Activated effector memory CD4-positive, alpha-beta T cell treated with Interleukin-2 at 50 U/mL for 16 hours (primary cell): ENCODE results near the gene PLAAT1.

ENCODE experiments used
- DNase-seq: peaks from one replicate; pipeline ENCODE4 v3.0.0-alpha.2; 2020

Gene PLAAT1

GRCh38 chr3:193253986-193254660, 13.1 kb downstream of the PLAAT1 start:
- no peak for DNase-seq

DNA sequence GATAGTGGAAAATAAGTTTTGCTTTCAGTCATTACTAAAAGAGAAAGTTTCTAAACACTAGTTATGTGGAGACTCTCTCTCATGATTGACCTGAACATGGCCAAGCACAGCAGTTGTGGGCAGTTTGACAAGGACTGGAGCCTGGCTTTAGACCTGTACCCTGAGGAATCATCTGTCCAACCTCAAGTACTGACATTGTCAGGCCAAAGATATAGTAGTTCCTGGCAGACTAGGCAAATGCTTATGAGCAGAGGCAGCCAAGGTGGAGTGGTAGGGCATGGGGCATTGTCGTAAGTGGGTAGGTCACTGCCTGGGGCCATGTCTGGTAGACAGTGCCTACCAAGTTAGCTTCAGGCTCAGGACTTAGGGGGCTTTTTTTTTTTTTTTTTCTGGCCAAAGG, 20.9 kb downstream of the PLAAT1 start:
- no peak for DNase-seq

GRCh38 chr3:193262707-193263106, 21.7 kb downstream of the PLAAT1 start:
- DNase-seq, result no peak

DNA sequence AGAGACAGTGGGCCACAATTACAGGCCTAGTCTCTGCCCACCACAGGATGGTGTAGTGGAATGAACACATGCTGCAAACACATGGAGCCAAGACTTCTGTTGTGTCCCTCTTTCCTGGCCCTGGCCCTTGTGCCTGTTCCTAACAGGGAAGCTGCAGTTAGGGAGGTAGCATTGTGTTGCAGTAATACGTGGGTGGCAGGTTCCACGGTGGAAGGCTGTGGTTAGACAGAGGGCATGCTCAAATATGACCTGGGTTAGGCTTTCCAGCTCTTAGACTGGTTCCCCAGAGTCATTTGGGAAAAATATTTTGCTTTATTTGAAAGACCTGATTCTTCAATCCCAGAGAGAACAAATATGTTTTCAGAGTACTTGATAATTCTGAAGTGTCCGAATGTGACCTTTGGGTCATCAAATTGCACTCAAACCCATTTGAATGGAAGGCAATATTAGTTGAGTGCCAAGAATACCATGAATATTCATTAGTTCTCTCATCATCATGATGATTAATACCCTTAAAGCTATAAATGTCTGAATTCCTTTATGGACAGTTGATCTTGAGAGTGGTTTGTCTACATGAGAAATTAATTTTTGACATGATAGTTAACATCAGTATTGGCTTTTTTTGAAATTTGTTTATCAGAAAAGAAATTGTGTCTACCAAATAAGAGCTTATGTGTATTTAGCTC, 28.5 kb downstream of the PLAAT1 start:
- DNase-seq, result no peak

DNA sequence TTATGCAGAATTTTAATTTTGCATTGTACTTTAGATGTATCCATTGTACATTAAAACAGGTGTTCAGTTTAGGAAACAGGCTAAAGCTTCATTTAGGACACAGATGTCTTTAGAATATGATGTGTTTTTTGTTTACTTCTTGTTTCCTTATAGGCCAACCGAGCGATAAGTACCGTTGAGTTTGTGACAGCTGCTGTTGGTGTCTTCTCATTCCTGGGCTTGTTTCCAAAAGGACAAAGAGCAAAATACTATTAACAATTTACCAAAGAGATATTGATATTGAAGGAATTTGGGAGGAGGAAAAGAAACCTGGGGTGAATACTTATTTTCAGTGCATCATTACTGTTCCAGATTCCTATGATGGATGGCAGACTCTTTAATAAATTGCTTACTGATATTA, 29.4 kb downstream of the PLAAT1 start:
- no peak for DNase-seq

GRCh38 chr3:193271101-193271840, 30.2 kb downstream of the PLAAT1 start:
- DNase-seq, result no peak

GRCh38 chr3:193292386-193292785, 51.4 kb downstream of the PLAAT1 start:
- no peak for DNase-seq

DNA sequence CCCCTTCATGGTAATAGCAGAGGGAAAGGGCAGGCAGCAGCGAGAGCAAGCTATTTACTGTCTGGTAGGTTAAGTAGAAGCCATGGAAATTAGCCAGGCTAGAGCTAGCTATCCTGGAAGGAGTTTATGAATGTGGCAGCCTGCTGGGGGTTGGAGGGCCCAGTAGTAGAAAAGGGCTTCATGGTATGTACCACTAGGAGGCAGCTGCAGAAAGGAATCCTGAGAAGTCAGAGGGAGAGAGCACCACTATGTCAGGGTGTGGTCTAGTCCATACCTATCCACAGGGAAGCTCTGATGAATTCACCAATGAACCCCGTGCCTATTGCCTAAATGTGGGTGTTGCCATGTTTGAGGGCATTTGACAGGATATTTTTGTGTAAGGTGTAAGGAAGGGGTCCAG, 55.0 kb downstream of the PLAAT1 start:
- no peak for DNase-seq

DNA sequence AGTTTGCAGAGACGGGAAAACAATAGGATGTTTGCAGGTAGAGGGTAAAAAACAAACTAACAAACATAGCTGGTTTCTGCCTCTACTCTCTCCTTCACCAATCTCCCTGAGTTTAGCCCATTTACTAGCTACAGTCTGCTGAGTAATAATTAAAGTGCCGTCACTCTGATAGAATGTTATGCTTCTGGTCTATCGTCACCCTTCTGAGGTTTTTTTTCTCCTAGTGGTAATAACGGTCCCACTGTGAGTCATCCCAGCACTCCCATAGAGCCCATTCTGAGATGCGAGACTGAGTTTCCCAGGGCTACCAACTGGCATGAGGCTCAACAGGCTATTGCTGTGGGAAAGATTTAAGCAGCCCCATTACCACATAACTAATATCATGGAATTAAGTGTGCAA, 56.4 kb downstream of the PLAAT1 start:
- no peak for DNase-seq

- DNase-seq, result no peak
Measured at GRCh38 chr3:193301433-193301832, 60.4 kb downstream of the PLAAT1 start.

DNA sequence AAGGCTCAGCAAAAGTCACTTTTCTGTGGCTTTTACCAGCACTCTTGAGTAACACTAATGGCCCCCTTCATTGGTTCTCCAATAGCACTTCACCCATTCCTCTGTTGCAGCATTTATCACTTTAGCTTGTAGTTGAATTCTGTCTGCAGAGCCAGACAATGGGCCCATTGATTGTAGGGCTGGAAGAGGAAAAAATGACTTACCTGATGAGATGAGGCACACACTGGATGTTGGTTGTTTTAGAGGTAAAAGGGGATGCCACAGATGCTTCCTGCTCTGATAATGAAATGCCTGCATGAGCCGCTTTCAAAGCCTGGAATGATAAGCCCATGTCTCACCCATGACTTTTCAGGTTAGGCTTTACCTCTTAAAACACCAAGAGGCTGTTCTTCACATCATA, 64.3 kb downstream of the PLAAT1 start:
- no peak for DNase-seq

- DNase-seq, result no peak
Measured at GRCh38 chr3:193310914-193311723, 70.1 kb downstream of the PLAAT1 start.

- no peak for DNase-seq
Measured at GRCh38 chr3:193313061-193313958, 72.3 kb downstream of the PLAAT1 start.

GRCh38 chr3:193314161-193314560, 73.1 kb downstream of the PLAAT1 start:
- DNase-seq, result no peak

DNA sequence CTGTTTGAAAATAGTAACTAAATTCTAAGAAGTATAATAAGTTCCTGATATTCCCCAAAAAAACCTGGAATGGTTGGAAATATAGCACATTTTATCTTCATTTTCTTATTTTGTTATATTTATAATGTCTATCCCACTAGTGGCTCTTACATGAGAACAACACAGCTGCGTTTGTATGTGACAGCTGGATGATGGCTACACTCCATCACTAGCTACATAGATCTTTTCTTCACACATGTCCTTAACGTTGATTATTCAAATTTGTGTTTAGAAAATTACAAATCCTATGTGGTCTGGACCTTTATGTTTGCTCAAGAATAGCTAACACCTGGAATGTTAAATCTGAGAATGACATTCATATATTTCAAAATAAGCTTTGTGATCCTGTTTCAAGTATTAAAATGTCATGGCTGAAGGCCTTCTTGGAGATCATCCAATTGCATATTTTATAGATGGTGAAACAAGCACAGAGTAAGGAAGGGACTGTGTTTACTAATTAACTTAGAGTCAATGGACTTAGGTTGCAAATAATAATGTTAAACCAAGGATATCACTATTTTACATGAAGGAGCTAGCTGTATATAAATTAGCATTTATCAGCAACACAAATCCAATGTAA, 76.8 kb downstream of the PLAAT1 start:
- no peak for DNase-seq
